Upper lobe of left lung (tissue), 4 donors: ENCODE data around the gene FGG.

Experiments
- CTCF ChIP-seq, 6 experiments: fragments of 450-650 bp in 4 of 6; fragments of 200-600 bp in 2 of 6; sonication (generic) in 2 of 6; IDR thresholded peaks; one replicate each; pipeline ENCODE4 v1.5.1; 2016 to 2019; ENCODE audit warnings: antibody characterized with exemption in 6 of 6
- EP300 ChIP-seq, 4 donors: sonication (generic); formaldehyde crosslinking; IDR thresholded peaks; one replicate each; pipeline ENCODE4 v1.5.1; 2017; ENCODE audit warnings: antibody characterized with exemption in 4 of 4, control low read depth in 2 of 4
- POLR2A ChIP-seq, 4 donors: fragments of 450-650 bp; IDR thresholded peaks; one replicate each; pipeline ENCODE4 v1.5.1; 2016 to 2017; ENCODE audit warnings: antibody characterized with exemption in 4 of 4, mild to moderate bottlenecking in 2 of 4
- POLR2AphosphoS5 ChIP-seq, 2 donors: sonication (generic); formaldehyde crosslinking; IDR thresholded peaks; one replicate each; pipeline ENCODE4 v1.5.1; 2017; ENCODE audit warnings: antibody characterized with exemption in 2 of 2

- TF ChIP-seq CTCF (IDR thresholded peaks at IDR 0.05): no peak
- no peak for TF ChIP-seq POLR2AphosphoS5 (IDR thresholded peaks at IDR 0.05)
- TF ChIP-seq EP300 (IDR thresholded peaks at IDR 0.05): no peak
- no peak for TF ChIP-seq POLR2A (IDR thresholded peaks at IDR 0.05)
Measured at GRCh38 chr4:154620111-154620510, 7.7 kb upstream of the FGG start.
